SH-SY5Y (cell line): Measurements from ENCODE around the gene VWA3A.

Source experiments
- GATA2 ChIP-seq: IDR thresholded peaks from 2 replicates; pipeline ENCODE4 v1.6.1; 2011; ENCODE audit warnings: mild to moderate bottlenecking, low read depth, low read length
- GATA3 ChIP-seq: IDR thresholded peaks from 2 replicates; pipeline ENCODE4 v1.6.1; 2011; ENCODE audit warnings: low read depth, mild to moderate bottlenecking, low read length, moderate library complexity

DNA sequence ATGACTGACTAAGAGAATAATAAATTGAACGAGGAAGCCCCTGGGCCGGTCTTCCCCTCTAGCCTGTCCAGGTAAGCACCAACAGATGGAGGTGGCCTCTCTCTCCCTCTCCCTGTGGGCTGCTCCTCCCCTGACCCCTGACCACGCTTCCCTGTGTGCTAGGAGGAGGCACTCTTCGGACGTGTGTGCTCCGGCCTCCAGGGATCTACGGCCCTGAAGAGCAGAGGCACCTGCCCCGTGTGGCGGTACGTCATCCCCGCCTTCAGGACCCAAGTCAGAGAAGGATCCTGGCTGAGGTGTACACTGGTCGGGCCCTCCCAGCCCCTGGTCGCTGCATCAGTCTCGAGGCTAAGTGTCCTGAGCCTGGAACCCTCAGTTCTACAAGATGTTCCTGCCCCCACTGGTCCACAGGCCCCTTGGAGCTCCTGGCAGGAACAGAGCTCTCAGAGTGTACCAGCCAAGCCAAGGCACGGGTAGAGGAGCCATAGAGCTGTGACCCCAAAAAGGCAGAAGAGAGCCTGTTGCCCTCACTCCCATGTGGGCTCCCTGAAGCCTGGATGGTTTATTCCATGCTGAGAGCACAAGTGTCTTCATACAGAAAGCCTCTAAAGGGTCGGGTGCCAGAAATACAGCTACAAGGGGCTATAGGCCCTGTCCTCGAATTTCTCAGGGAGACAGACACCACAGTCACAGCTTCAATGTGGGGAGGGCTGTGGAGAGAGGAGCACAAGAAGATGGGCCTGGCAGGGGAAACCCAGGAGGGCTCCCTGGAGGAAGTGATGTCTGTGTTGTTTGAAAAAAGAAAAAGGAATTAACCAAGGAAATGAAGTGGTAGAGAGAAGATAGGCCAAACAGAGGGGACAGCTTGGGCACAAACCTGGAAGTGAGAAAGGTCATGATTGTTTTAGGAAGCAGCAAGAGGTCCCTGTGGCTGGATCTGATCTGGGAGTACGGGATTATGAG is 85.9 kb downstream of the VWA3A start:
- TF ChIP-seq GATA2 = no peak
- TF ChIP-seq GATA3 = no peak
